Activated CD8-positive, alpha-beta memory T cell treated with anti-CD3 and anti-CD28 coated beads, Interleukin-2, amount 50 U/mL, for 24 hours (primary cell): ENCODE data around the gene KIR2DL1.
"Not testable (repeated sequence)": the region's sequence is repeated elsewhere in the genome, so short reads cannot be mapped to it uniquely, and the experiment has no call there.

Source experiments
- DNase-seq: peaks from one replicate; pipeline ENCODE4 v3.0.0-alpha.2; 2020; ENCODE audit errors: extremely low read depth

KIR2DL1 gene

GRCh38 chr19:54771018-54771960 lies 1.7 kb downstream of the KIR2DL1 start:
- DNase-seq, result not testable (repeated sequence)

- DNase-seq, result not testable (repeated sequence)
Observed at GRCh38 chr19:54772666-54773065, 3.1 kb downstream of the KIR2DL1 start.

GRCh38 chr19:54775095-54775815 lies 5.7 kb downstream of the KIR2DL1 start:
- not testable (repeated sequence) for DNase-seq

DNA sequence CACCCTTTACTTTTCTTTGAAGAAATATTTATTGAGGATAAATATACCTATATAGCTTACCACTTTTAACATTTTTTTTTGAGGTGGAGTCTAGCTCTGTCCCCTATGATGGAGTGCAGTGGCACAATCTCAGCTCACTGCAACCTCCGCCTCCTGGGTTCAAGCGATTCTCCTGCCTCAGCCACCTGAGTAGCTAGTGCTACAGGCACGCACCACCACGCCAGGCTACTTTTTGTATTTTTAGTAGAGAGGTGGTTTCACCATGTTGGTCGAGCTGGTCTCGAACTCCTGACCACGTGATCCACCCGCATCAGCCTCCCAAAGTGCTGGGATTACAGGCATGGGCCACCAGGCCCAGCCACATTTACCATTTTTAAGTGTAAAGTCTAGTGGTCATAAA lies 6.2 kb downstream of the KIR2DL1 start:
- not testable (repeated sequence) for DNase-seq

DNA sequence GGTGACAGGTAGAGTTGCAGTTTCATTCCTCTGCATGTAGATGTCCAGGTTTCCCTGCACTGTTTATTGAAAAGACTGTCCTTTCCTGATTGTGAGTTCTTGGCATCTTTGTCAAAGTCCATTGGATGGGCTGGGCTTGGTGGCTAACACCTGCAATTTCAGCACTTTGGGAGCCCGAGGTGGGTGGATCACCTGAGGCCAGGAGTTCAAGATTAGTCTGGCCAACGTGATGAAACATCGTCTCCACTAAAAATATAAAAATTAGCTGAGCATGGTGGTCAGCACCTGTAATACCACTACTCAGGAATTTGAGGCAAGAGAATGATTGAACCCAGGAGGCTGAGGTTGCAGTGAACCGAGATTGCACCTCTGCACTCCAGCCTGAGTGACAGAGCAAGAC lies 8.3 kb downstream of the KIR2DL1 start:
- not testable (repeated sequence) for DNase-seq

DNA sequence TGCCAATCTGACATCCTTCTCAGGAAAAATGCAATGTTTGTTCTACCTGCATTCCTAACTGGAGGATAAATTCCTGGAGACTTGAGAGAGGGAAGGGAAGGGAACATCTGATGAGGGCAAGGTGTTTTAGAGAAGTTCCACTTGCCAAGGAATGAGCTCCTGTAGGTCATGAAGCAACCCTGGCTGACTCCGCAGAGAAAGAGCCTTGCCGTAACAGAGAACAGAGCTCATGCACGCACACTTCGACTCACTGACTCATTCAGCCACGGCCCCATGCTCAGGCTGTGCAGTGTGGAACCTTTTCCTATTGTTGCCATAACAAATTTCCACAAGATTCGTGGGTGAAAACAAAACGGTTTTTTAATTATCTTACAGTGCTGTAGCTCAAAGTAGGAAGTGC lies 9.3 kb downstream of the KIR2DL1 start:
- not testable (repeated sequence) for DNase-seq

GRCh38 chr19:54782916-54783315 lies 13.3 kb downstream of the KIR2DL1 start:
- DNase-seq, result not testable (repeated sequence)

DNA sequence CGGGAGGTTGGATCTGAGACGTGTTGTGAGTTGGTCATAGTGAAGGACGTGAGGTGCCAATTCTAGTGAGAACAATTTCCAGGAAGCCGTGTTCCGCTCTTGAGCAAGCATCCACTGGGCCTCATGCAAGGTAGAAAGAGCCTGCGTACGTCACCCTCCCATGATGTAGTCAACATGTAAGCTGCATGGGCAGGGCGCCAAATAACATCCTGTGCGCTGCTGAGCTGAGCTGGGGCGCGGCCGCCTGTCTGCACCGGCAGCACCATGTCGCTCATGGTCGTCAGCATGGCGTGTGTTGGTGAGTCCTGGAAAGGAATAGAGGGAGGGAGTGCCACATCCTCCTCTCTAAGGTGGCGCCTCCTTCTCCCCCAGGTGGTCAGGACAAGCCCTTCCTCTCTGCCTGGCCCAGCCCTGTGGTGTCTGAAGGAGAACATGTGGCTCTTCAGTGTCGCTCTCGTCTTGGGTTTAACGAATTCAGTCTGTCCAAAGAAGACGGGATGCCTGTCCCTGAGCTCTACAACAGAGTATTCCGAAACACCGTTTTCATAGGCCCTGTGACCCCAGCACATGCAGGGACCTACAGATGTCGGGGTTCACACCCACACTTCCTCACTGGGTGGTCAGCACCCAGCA lies 16.6 kb downstream of the KIR2DL1 start:
- DNase-seq, result not testable (repeated sequence)

GRCh38 chr19:54788154-54788553 lies 18.6 kb downstream of the KIR2DL1 start:
- DNase-seq, result not testable (repeated sequence)

GRCh38 chr19:54790711-54791110 lies 21.1 kb downstream of the KIR2DL1 start:
- DNase-seq, result no peak

DNA sequence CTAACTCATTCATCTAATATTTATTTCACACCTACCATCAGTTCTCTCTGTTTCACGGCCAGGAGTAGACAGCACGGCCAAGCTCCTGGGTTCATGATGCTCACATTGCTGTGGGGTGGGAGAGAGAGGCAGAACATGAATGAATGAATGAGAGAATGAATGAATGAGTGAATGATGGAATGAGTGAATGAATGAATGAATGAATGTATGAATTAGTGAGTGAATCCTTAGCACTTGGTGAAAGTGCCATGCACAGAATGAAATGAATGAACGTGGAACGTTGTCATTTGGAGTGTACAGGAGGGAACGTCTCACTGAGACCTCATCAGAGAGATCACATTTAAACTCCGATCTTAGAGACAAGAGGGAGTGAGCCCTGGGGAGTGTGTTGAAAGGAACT lies 21.9 kb downstream of the KIR2DL1 start:
- no peak for DNase-seq

DNA sequence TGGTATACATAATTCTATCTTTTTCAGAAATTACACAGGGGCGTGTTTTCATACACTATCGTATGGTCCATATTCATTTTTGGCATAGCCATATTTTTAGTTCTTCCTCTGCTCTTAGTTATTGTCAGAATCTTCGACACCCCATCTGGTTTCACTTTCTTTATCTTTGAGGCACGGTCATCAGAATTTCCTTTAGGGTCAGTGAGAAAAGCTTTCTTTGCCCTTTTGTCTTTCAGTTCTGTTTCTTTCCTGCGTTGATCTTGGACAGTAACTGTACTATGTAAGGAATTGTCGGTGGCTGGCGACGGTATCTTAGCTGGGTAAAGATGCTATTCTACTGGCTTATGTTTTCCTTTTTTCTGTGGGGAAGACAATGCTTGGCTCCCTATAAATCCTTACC lies 23.2 kb downstream of the KIR2DL1 start:
- no peak for DNase-seq

DNA sequence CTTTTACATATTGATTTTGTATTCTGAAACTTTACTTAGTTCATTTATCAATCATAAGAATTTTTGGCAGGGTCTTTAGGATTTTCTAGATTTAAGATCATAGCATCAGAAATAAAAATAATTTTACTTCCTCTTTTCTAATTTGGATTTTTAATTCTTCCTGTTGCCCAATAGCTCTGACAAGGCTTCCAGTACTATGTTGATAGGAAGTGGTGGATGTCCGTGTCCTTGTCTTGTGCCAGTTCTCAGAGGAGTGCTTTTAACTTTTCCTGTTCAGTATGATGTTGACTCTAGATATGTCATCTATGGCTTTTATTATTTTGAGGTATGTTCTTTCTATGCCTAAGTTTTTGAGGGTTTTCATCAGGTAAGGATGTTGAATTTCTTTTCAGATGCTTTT lies 26.2 kb downstream of the KIR2DL1 start:
- no peak for DNase-seq

- DNase-seq, result no peak
Observed at GRCh38 chr19:54803410-54803809, 33.8 kb downstream of the KIR2DL1 start, which contains the start of gene KIR2DL4. Gene KIR2DL4 (plus strand): TSS chr19:54803610. CDS start chr19:54803652, 42 bp downstream.

DNA sequence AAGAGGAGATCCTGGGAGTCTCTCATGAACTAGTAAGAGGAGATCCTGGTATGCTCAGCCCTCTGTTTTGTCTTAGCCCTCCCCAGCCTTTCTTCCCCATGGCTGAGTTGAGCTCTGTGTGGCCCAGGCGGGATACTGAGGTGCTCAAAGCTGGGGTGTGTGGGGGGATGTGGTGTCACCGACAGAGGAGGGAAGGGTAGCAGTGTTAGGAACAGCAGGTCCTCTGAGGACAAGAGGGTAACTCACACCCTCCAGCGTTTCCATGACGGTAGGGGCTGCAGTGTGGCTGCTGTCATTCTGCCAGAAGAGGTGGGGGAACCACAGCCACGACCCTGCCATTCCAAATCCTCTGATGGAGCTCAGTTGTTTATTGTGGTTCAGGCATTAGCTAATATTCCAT lies 34.5 kb downstream of the KIR2DL1 start:
- no peak for DNase-seq

GRCh38 chr19:54804571-54804970 lies 35.0 kb downstream of the KIR2DL1 start:
- DNase-seq, result no peak

DNA sequence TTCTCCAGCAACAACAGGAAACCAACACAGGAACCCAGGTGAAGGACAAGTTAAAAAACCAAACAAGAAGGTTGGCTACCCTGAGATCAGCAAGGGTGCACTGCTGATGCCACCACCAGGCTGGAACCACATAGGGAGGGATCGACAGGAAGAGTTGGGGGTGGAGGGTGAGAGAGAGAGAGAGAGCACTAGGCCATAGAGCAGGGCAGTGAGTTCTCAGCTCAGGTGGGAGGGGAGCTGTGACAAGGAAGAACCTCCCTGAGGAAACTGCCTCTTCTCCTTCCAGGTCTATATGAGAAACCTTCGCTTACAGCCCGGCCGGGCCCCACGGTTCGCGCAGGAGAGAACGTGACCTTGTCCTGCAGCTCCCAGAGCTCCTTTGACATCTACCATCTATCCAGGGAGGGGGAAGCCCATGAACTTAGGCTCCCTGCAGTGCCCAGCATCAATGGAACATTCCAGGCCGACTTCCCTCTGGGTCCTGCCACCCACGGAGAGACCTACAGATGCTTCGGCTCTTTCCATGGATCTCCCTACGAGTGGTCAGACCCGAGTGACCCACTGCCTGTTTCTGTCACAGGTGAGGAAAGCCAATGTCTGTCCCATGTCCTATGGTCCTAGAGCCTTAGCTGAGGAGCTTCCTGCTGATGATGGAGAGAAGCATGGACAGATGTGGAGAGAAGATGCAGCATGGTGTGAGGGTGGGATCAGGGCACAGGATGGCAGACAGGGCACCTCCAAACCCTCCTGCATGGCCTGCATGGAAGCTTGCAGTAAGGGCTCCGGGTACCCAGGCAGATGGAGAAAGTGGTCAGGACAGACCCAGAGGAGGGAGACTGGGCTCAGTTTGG lies 36.3 kb downstream of the KIR2DL1 start:
- DNase-seq, result no peak

GRCh38 chr19:54806516-54806838 lies 36.9 kb downstream of the KIR2DL1 start:
- DNase-seq, result no peak

GRCh38 chr19:54814571-54814970 lies 45.0 kb downstream of the KIR2DL1 start:
- not testable (repeated sequence) for DNase-seq

GRCh38 chr19:54816251-54816650 lies 46.7 kb downstream of the KIR2DL1 start, which contains the start of gene KIR3DL1:
Gene KIR3DL1 (plus strand): TSS chr19:54816468.
- DNase-seq, result not testable (repeated sequence)
